K562 (cell line): ENCODE results near the gene NSDHL. TPM values are rescaled to one million over a fixed set of nuclear protein-coding genes. Genes with fewer than 3 reads are reported as not detected.

ENCODE experiments used
- ATAC-seq: fragments of 200-7000 bp; cut with Tn5 transposase; 3 replicates; pipeline ENCODE4 v1.9.1; 2020; ENCODE audit warnings: moderate library complexity
- BruUV-seq: library from RNA; stranded (reverse); fragments of 400-500 nt; replicated peaks from 2 replicates; lab custom pipeline; 2021; lab: Mats Ljungman, UMichigan
- CTCF ChIA-PET: fragments of 300-600 bp; formaldehyde crosslinking; extraction: SDS; loops from one replicate; lab custom pipeline; 2021; ENCODE audit warnings: low intra/inter-chr PET ratio; lab: Yijun Ruan, JAX
- POLR2A ChIA-PET: fragments of 300-600, 350-650 bp; sonication (Branson Sonifier 250); formaldehyde crosslinking; extraction: SDS; loops from one replicate; lab custom pipeline; 2021; ENCODE audit warnings: antibody characterized with exemption, inconsistent platforms; lab: Yijun Ruan, JAX
- DNase-seq, 4 experiments: peaks; one replicate each; pipeline versions ENCODE4 v3.0.0 to v3.0.0-alpha.2; 2011 to 2018; ENCODE audit warnings: low spot score in 3 of 4, mixed read lengths in 3 of 4; ENCODE audit errors: extremely low read depth in 1 of 4
- FAIRE-seq: peaks from 2 replicates; lab custom pipeline; 2011; peaks lifted over from hg19 to GRCh38; lab: Jason Lieb, UNC
- H2AFZ ChIP-seq: 2 replicates; pipeline ENCODE4 v1.6.0; 2011; ENCODE audit warnings: low read depth, low read length, control low read depth, inconsistent platforms
- H3K27ac ChIP-seq: fragments of 200-600 bp; 3 replicates; pipeline ENCODE4 v1.8.0; 2011; ENCODE audit warnings: low read depth, mild to moderate bottlenecking, control low read depth, inconsistent platforms, low read length, moderate library complexity, mixed read lengths; ENCODE audit errors: extremely low read depth
- H3K27me3 ChIP-seq, 2 experiments: fragments of 300-600 bp in 1 of 2; 2 replicates in 1 of 2; 3 replicates in 1 of 2; pipeline versions ENCODE4 v1.6.0 to v1.8.0; 2011; ENCODE audit warnings: inconsistent platforms in 2 of 2, low read length in 2 of 2, mild to moderate bottlenecking in 1 of 2, mixed read lengths in 1 of 2, moderate library complexity in 1 of 2; ENCODE audit not compliant: control insufficient read depth in 2 of 2, insufficient read depth in 2 of 2
- H3K36me3 ChIP-seq: fragments of 300-600 bp; 3 replicates; pipeline ENCODE4 v1.8.0; 2011; ENCODE audit warnings: mild to moderate bottlenecking, low read length, inconsistent platforms; ENCODE audit not compliant: control insufficient read depth, insufficient read depth
- H3K4me1 ChIP-seq, 2 experiments: fragments of 200-600 bp in 1 of 2; replicated peaks in 1 of 2; 2 replicates in 1 of 2; 3 replicates in 1 of 2; pipeline versions ENCODE4 v1.5.1 to v1.8.0; 2011; ENCODE audit warnings: inconsistent platforms in 2 of 2, low read length in 2 of 2, mild to moderate bottlenecking in 1 of 2, mixed read lengths in 1 of 2, moderate library complexity in 1 of 2; ENCODE audit not compliant: control insufficient read depth in 2 of 2, insufficient read depth in 2 of 2
- H3K4me2 ChIP-seq: 2 replicates; pipeline ENCODE4 v1.6.1; 2011; ENCODE audit warnings: low read length, control low read depth, inconsistent platforms, mixed read lengths; ENCODE audit not compliant: insufficient read depth
- H3K4me3 ChIP-seq: fragments of 200-600 bp; sonication (generic), shearing (Covaris generic); 2 replicates; pipeline ENCODE4 v1.5.1; 2016; ENCODE audit warnings: control low read depth, inconsistent platforms
- H3K79me2 ChIP-seq: fragments of 200-600 bp; 3 replicates; pipeline ENCODE4 v1.8.0; 2011; ENCODE audit warnings: low read length, inconsistent platforms; ENCODE audit not compliant: control insufficient read depth, insufficient read depth
- H3K9ac ChIP-seq, 2 experiments: 2 replicates each; pipeline versions ENCODE4 v1.6.0 to v1.6.1; 2011; ENCODE audit warnings: low read depth in 2 of 2, low read length in 2 of 2, control low read depth in 1 of 2, inconsistent platforms in 1 of 2, mild to moderate bottlenecking in 1 of 2, mixed read lengths in 1 of 2; ENCODE audit not compliant: insufficient read depth in 1 of 2
- H3K9me1 ChIP-seq: one replicate; pipeline ENCODE4 v1.6.0; 2011; ENCODE audit warnings: inconsistent platforms, mild to moderate bottlenecking, low read length, moderate library complexity; ENCODE audit not compliant: control insufficient read depth, insufficient read depth
- H3K9me3 ChIP-seq: replicated peaks from 2 replicates; pipeline ENCODE4 v1.5.1; 2011; ENCODE audit warnings: low read depth, low read length, inconsistent platforms; ENCODE audit not compliant: control insufficient read depth, insufficient read depth
- H4K20me1 ChIP-seq: replicated peaks from 2 replicates; pipeline ENCODE4 v1.6.1; 2011; ENCODE audit warnings: low read length, inconsistent platforms, mixed read lengths; ENCODE audit not compliant: control insufficient read depth, insufficient read depth
- DNMT1 ChIP-seq: fragments of 450-650 bp; IDR thresholded peaks from 2 replicates; pipeline ENCODE4 v1.6.1; 2016; ENCODE audit warnings: antibody characterized with exemption, mild to moderate bottlenecking
- EHMT2 ChIP-seq: fragments of 450-650 bp; IDR thresholded peaks from 2 replicates; pipeline ENCODE4 v1.6.1; 2018; ENCODE audit warnings: antibody characterized with exemption
- FOXK2 ChIP-seq, 2 experiments: fragments of 450-650 bp; IDR thresholded peaks in 1 of 2; conservative IDR thresholded peaks in 1 of 2; 2 replicates each; pipeline ENCODE4 v1.6.1; 2016; ENCODE audit warnings: low read depth in 2 of 2, mild to moderate bottlenecking in 1 of 2
- IRF2 ChIP-seq: sonication (generic); formaldehyde crosslinking; IDR thresholded peaks from 2 replicates; pipeline ENCODE4 v1.8.1; 2022; ENCODE audit warnings: mild to moderate bottlenecking, missing genetic modification reagents
- MGA ChIP-seq: fragments of 450-650 bp; IDR thresholded peaks from 2 replicates; pipeline ENCODE4 v1.6.1; 2016; ENCODE audit warnings: mild to moderate bottlenecking, moderate library complexity
- NCOR1 ChIP-seq: fragments of 450-650 bp; IDR thresholded peaks from 2 replicates; pipeline ENCODE4 v1.6.1; 2016; ENCODE audit warnings: mild to moderate bottlenecking, moderate library complexity
- NFATC3 ChIP-seq: fragments of 450-650 bp; IDR thresholded peaks from 2 replicates; pipeline ENCODE4 v1.6.1; 2017; ENCODE audit warnings: mild to moderate bottlenecking
- RB1 ChIP-seq: fragments of 450-650 bp; IDR thresholded peaks from 2 replicates; pipeline ENCODE4 v1.6.1; 2017; ENCODE audit warnings: low read depth, mild to moderate bottlenecking
- TBL1XR1 ChIP-seq, 2 experiments: IDR thresholded peaks; 2 replicates each; pipeline ENCODE4 v1.6.1; 2012; ENCODE audit warnings: improper control_type of control experiment in 2 of 2, low read length in 2 of 2, mild to moderate bottlenecking in 1 of 2
- ZNF644 ChIP-seq: fragments of 200-800 bp; sonication (Bioruptor generic); IDR thresholded peaks from 2 replicates; pipeline ENCODE4 v1.6.1; 2016; ENCODE audit warnings: low read depth, missing genetic modification characterization, missing compliant biosample characterization
- ZNF766 ChIP-seq: fragments of 200-800 bp; sonication (Bioruptor generic); conservative IDR thresholded peaks from 2 replicates; pipeline ENCODE4 v1.6.1; 2016; ENCODE audit warnings: missing genetic modification characterization, missing compliant biosample characterization
- WGBS: fragments of 100-300 bp; shearing (Covaris generic); methylation state at CpG from one replicate; pipeline ENCODE4 v1.1.6; 2016; ENCODE audit warnings: low coverage, mixed read lengths; ENCODE audit not compliant: insufficient coverage; ENCODE audit errors: missing lambda C conversion rate; 5-methylcytosine and 5-hydroxymethylcytosine counted together
- in situ Hi-C: fragments of 300-500 bp; cut with MboI; formaldehyde crosslinking; loops from 4 replicates; pipeline ENCODE4 v1.15.0; 2018; ENCODE audit warnings: inconsistent platforms, mixed read lengths
- intact Hi-C: fragments of 100-400 bp; cut with micrococcal nuclease; formaldehyde crosslinking; loops from 2 replicates; pipeline ENCODE4 v1.14.2; 2022
- polyA plus RNA-seq, 8 experiments: library from polyadenylated mRNA; depleted of rRNA in 4 of 8; stranded (reverse) in 5 of 8; unstranded in 3 of 8; fragments of >200 nt; fragmentation: Nextera tagmentation in 2 of 8; fragmentation: Illumina TruSeq in 1 of 8; extraction: Ambion mirVana in 2 of 8; extraction: Trizol in 1 of 8; gene quantifications; 2 replicates each; pipeline versions ENCODE4 v1.2.1 to v1.2.3, GENCODE V29; 2011 to 2014; ENCODE audit warnings: inconsistent platforms in 1 of 8, missing spikeins in 1 of 8
- total RNA-seq, 7 experiments: library from RNA; depleted of rRNA in 6 of 7; stranded (reverse); fragments of >200 nt in 6 of 7; fragmentation: Illumina TruSeq in 2 of 7; extraction: Trizol in 2 of 7; gene quantifications; 2 replicates each; pipeline versions ENCODE4 v1.2.1 to v1.2.3, GENCODE V29; 2011 to 2021; ENCODE audit warnings: low replicate concordance in 1 of 7

The NSDHL gene
- total and polyA plus RNA-seq, 9 of the 15 experiments (the other 6 are each of a cell fraction or from before 2014, with no cell fraction given) = 22.5 to 63.4 (median 40.8) TPM

GRCh38 chrX:152822383-152823086 lies 8.3 kb upstream of the NSDHL start:
- Histone ChIP-seq H4K20me1 (no peaks in the 10 kb centered on the region), H3K4me1 (peaks cover 0 to 3% of the 10 kb centered on the region in 2 experiments; a peak in 1 of 5 replicates), H3K4me2 (no peak overlapping the region), H3K36me3 (no peaks in the 10 kb centered on the region), H2AFZ (no peak overlapping the region), H3K4me3 (no peak overlapping the region), H3K27me3 (peaks cover 3 to 13% of the 10 kb centered on the region in 2 experiments; a peak in 4 of 5 replicates), H3K9ac (no peak overlapping the region), H3K27ac (no peak overlapping the region), H3K9me1 (no peaks in the 10 kb centered on the region), H3K9me3 (no peaks in the 10 kb centered on the region), H3K79me2 (no peaks in the 10 kb centered on the region)
- FAIRE-seq = no peak
- ChIA-PET POLR2A (interaction anchor here (0.8 to 1.1 kb wide), 2 partner anchors 175 to 626 kb away, joined by 3 to 4 read pairs; no protein-coding TSS in a partner anchor), CTCF (interaction anchor here (1.3 kb wide), 1 partner anchor 1073 kb away, joined by 3 read pairs; no protein-coding TSS in a partner anchor)
- no peak; the same call in 2 of the 3 replicates for ATAC-seq
- BruUV-seq = no TSS peak
- 0% methylated on average over 6 of the region's 6 CpGs for WGBS
- in situ Hi-C loops = loop anchor here (5.0 kb wide), 1 partner anchor 1070 kb away; no protein-coding TSS in a partner anchor
- intact Hi-C loops = no loop called here
- no peak for DNase-seq
- TF ChIP-seq ZNF766 (CRISPR knock-in tag) (no peak), RB1 (no peak), DNMT1 (no peak), MGA (no peak), NFATC3 (no peak), TBL1XR1 (IDR thresholded peaks at IDR 0.05; ENCODE audit: low read length in 2 of 2) (no peak), NCOR1 (no peak), IRF2 (CRISPR knock-in tag) (no peak), FOXK2 (conservative IDR thresholded peaks at IDR 0.05 in 1 of 2, IDR thresholded peaks at IDR 0.05 in 1 of 2; ENCODE audit: low read depth in 2 of 2) (no peak), ZNF644 (no peak), EHMT2 (no peak)
